HepG2 (cell line): ENCODE measurements around the gene MAMDC2. TPM values are rescaled to one million over a fixed set of nuclear protein-coding genes. Genes with fewer than 3 reads are reported as not detected.

Experiments used
- ATAC-seq: fragments of 200-7000 bp; cut with Tn5 transposase; 3 replicates; pipeline ENCODE4 v1.9.1; 2020; ENCODE audit warnings: mild to moderate bottlenecking, moderate library complexity
- BruUV-seq: library from RNA; stranded (reverse); fragments of 400-500 nt; replicated peaks from 2 replicates; lab custom pipeline; 2021; lab: Mats Ljungman, UMichigan
- CTCF ChIA-PET: fragments of 300-600 bp; formaldehyde crosslinking; extraction: SDS; loops from one replicate; lab custom pipeline; 2021; ENCODE audit warnings: low total read pairs, inconsistent platforms, low intra/inter-chr PET ratio; lab: Yijun Ruan, JAX
- POLR2A ChIA-PET: fragments of 350-600 bp; sonication (Branson Sonifier 250); formaldehyde crosslinking; loops from one replicate; lab custom pipeline; 2020; ENCODE audit warnings: antibody characterized with exemption, inconsistent platforms; lab: Yijun Ruan, JAX
- DNase-seq: peaks from one replicate; pipeline ENCODE4 v3.0.0-alpha.2; 2015; ENCODE audit warnings: low spot score
- FAIRE-seq: peaks from 3 replicates; lab custom pipeline; 2011; peaks lifted over from hg19 to GRCh38; lab: Jason Lieb, UNC
- H2AFZ ChIP-seq: one replicate; pipeline ENCODE4 v1.6.1; 2011; ENCODE audit warnings: low read length, inconsistent platforms
- H3K27ac ChIP-seq: fragments of 300-600 bp; 3 replicates; pipeline ENCODE4 v1.8.0; 2011; ENCODE audit warnings: mixed run types, mild to moderate bottlenecking, mixed read lengths, low read length, inconsistent platforms; ENCODE audit not compliant: insufficient read depth; ENCODE audit errors: extremely low read length
- H3K27me3 ChIP-seq, 2 experiments: fragments of 200-600 bp in 1 of 2; 2 replicates in 1 of 2; 3 replicates in 1 of 2; pipeline versions ENCODE4 v1.6.0 to v1.8.0; 2011; ENCODE audit warnings: low read length in 2 of 2, mild to moderate bottlenecking in 2 of 2, moderate library complexity in 2 of 2, inconsistent platforms in 1 of 2; ENCODE audit not compliant: insufficient read depth in 2 of 2, control insufficient read depth in 1 of 2
- H3K36me3 ChIP-seq, 2 experiments: fragments of 200-600 bp in 1 of 2; replicated peaks in 1 of 2; 2 replicates in 1 of 2; 3 replicates in 1 of 2; pipeline versions ENCODE4 v1.5.1 to v1.8.0; 2011; ENCODE audit warnings: low read length in 2 of 2, inconsistent platforms in 1 of 2; ENCODE audit not compliant: insufficient read depth in 2 of 2, control insufficient read depth in 1 of 2
- H3K4me1 ChIP-seq: 2 replicates; pipeline ENCODE4 v1.5.1; 2012; ENCODE audit warnings: low read length, inconsistent platforms; ENCODE audit not compliant: insufficient read depth
- H3K4me2 ChIP-seq: 2 replicates; pipeline ENCODE4 v1.6.0; 2011; ENCODE audit warnings: low read depth, low read length, inconsistent platforms
- H3K4me3 ChIP-seq, 3 experiments: fragments of 200-600 bp in 1 of 3; sonication (generic), shearing (Covaris generic) in 1 of 3; replicated peaks in 1 of 3; 2 replicates each; pipeline ENCODE4 v1.5.1; 2011 to 2016; ENCODE audit warnings: low read length in 3 of 3, inconsistent platforms in 2 of 3, low read depth in 2 of 3, mild to moderate bottlenecking in 2 of 3, control low read depth in 1 of 3, mixed read lengths in 1 of 3; ENCODE audit not compliant: insufficient read depth in 1 of 3
- H3K79me2 ChIP-seq: one replicate; pipeline ENCODE4 v1.6.1; 2011; ENCODE audit warnings: low read length, inconsistent platforms; ENCODE audit not compliant: insufficient read depth
- H3K9ac ChIP-seq: 2 replicates; pipeline ENCODE4 v1.6.0; 2011; ENCODE audit warnings: mild to moderate bottlenecking, low read depth, low read length, inconsistent platforms; ENCODE audit not compliant: insufficient read depth
- H3K9me3 ChIP-seq: 2 replicates; pipeline ENCODE4 v1.5.1; 2012; ENCODE audit warnings: mild to moderate bottlenecking, low read length
- H4K20me1 ChIP-seq: 2 replicates; pipeline ENCODE4 v1.6.0; 2011; ENCODE audit warnings: inconsistent platforms, mild to moderate bottlenecking, low read length, moderate library complexity; ENCODE audit not compliant: insufficient read depth
- GPBP1L1 ChIP-seq: sonication (generic); formaldehyde crosslinking; IDR thresholded peaks from 2 replicates; pipeline ENCODE4 v1.5.0; 2020; ENCODE audit warnings: mild to moderate bottlenecking, missing genetic modification reagents
- KLF13 ChIP-seq: sonication (generic); formaldehyde crosslinking; IDR thresholded peaks from 2 replicates; pipeline ENCODE4 v1.4.0; 2020; ENCODE audit warnings: mild to moderate bottlenecking, missing genetic modification reagents
- NFAT5 ChIP-seq: sonication (generic); formaldehyde crosslinking; IDR thresholded peaks from 2 replicates; pipeline ENCODE4 v1.4.0; 2020; ENCODE audit warnings: missing genetic modification reagents
- POLR2AphosphoS2 ChIP-seq: IDR thresholded peaks from 2 replicates; pipeline ENCODE4 v1.6.1; 2011; ENCODE audit warnings: low read depth, low read length, improper control_type of control experiment
- RERE ChIP-seq: IDR thresholded peaks from 2 replicates; pipeline ENCODE4 v1.6.1; 2016; ENCODE audit warnings: low read depth, missing genetic modification reagents, missing compliant biosample characterization
- SOX5 ChIP-seq: IDR thresholded peaks from 2 replicates; pipeline ENCODE4 v1.6.1; 2016; ENCODE audit warnings: borderline replicate concordance
- ZFAT ChIP-seq: sonication (generic); formaldehyde crosslinking; conservative IDR thresholded peaks from 2 replicates; pipeline ENCODE4 v1.8.1; 2023; ENCODE audit warnings: missing genetic modification reagents, inconsistent platforms
- ZMYM2 ChIP-seq: sonication (generic); formaldehyde crosslinking; IDR thresholded peaks from 2 replicates; pipeline ENCODE4 v1.8.0; 2022; ENCODE audit warnings: mild to moderate bottlenecking, missing genetic modification reagents
- ZNF432 ChIP-seq: sonication (generic); formaldehyde crosslinking; IDR thresholded peaks from 2 replicates; pipeline ENCODE4 v1.5.0; 2020; ENCODE audit warnings: missing genetic modification reagents, mild to moderate bottlenecking, borderline replicate concordance
- ZNF530 ChIP-seq: sonication (generic); formaldehyde crosslinking; IDR thresholded peaks from 2 replicates; pipeline ENCODE4 v1.5.0; 2020; ENCODE audit warnings: low read depth, mild to moderate bottlenecking, missing genetic modification reagents
- ZNF619 ChIP-seq: sonication (generic); formaldehyde crosslinking; IDR thresholded peaks from 2 replicates; pipeline ENCODE4 v1.4.0; 2020; ENCODE audit warnings: mild to moderate bottlenecking, missing genetic modification reagents
- ZNF678 ChIP-seq: sonication (generic); formaldehyde crosslinking; IDR thresholded peaks from 2 replicates; pipeline ENCODE4 v1.4.0; 2020; ENCODE audit warnings: mild to moderate bottlenecking, missing genetic modification reagents
- ZSCAN21 ChIP-seq: sonication (generic); formaldehyde crosslinking; IDR thresholded peaks from 2 replicates; pipeline ENCODE4 v1.8.0; 2022; ENCODE audit warnings: mild to moderate bottlenecking, missing genetic modification reagents, moderate library complexity, borderline replicate concordance
- WGBS: methylation state at CpG from one replicate; pipeline ENCODE4 v1.1.6; 2017; ENCODE audit warnings: low lambda C conversion rate; 5-methylcytosine and 5-hydroxymethylcytosine counted together
- in situ Hi-C: cut with HindIII; loops from 2 replicates; pipeline ENCODE4 v1.10.0; 2017; ENCODE audit warnings: low pct_unique_long_range_greater_than_20kb; ENCODE audit not compliant: extremely low pct_ligation_motif_present
- intact Hi-C: fragments of 100-400 bp; cut with micrococcal nuclease; formaldehyde crosslinking; loops from one replicate; pipeline ENCODE4 v1.10.0; 2022; ENCODE audit not compliant: unreplicated experiment
- polyA plus RNA-seq, 8 experiments: library from polyadenylated mRNA; depleted of rRNA in 3 of 8; stranded (reverse) in 7 of 8; unstranded in 1 of 8; fragments of >200 nt; fragmentation: Illumina TruSeq in 4 of 8; extraction: Trizol in 4 of 8; gene quantifications; 2 replicates each; pipeline versions ENCODE4 v1.2.1 to v1.2.3, GENCODE V29; 2011 to 2016; ENCODE audit warnings: low read depth in 4 of 8, missing spikeins in 1 of 8, mixed read lengths in 1 of 8; ENCODE audit not compliant: insufficient read depth in 1 of 8
- total RNA-seq, 5 experiments: library from RNA; depleted of rRNA; stranded (reverse); fragments of >200 nt; fragmentation: Illumina TruSeq; extraction: Trizol; gene quantifications; 2 replicates each; pipeline ENCODE4 v1.2.3, GENCODE V29; 2016; ENCODE audit warnings: low read depth in 1 of 5

The MAMDC2 gene
- total and polyA plus RNA-seq, 2 of the 13 experiments (the other 11 are each of a cell fraction or from before 2014, with no cell fraction given), result not detected

- TF ChIP-seq ZMYM2, result no peak
- no peak for TF ChIP-seq ZFAT
- no peak for TF ChIP-seq ZNF678 (CRISPR knock-in tag)
- no peak for TF ChIP-seq GPBP1L1 (CRISPR knock-in tag)
Measured at GRCh38 chr9:70192707-70193106, 149.1 kb downstream of the MAMDC2 start (continued).

GRCh38 chr9:70195456-70195855, 151.8 kb downstream of the MAMDC2 start:
- CTCF ChIA-PET, result no interaction called here
- POLR2A ChIA-PET, result no interaction called here
- no TSS peak for BruUV-seq
- no peak for TF ChIP-seq NFAT5 (CRISPR knock-in tag)
- TF ChIP-seq ZNF530 (CRISPR knock-in tag), result no peak
- no peak for TF ChIP-seq ZNF619
- TF ChIP-seq ZSCAN21 (CRISPR knock-in tag), result no peak
- no peak for TF ChIP-seq RERE
- TF ChIP-seq KLF13, result no peak
- TF ChIP-seq POLR2AphosphoS2, result no peak
- no peak for TF ChIP-seq SOX5 (CRISPR knock-in tag)
- no peak for TF ChIP-seq ZNF432

More at GRCh38 chr9:70195456-70195855, 151.8 kb downstream of the MAMDC2 start:
- Histone ChIP-seq H3K27me3 (no peaks in the 10 kb centered on the region), H3K4me1 (no peaks in the 10 kb centered on the region), H3K36me3 (no peaks in the 10 kb centered on the region), H3K27ac (no peak overlapping the region), H4K20me1 (no peaks in the 10 kb centered on the region), H3K4me3 (no peak overlapping the region), H3K9me3 (no peaks in the 10 kb centered on the region), H2AFZ (no peak overlapping the region), H3K4me2 (no peak overlapping the region), H3K9ac (no peak overlapping the region), H3K79me2 (no peaks in the 10 kb centered on the region)
- intact Hi-C loops, result no loop called here
- FAIRE-seq, result no peak
- 82% methylated on average over 3 of the region's 3 CpGs for WGBS
- no peak for ATAC-seq
- DNase-seq, result no peak
- in situ Hi-C loops, result no loop called here
